Neural cell (in vitro differentiated cells): ENCODE data around the gene C9orf43. TPM values are rescaled to one million over a fixed set of nuclear protein-coding genes. Genes with fewer than 3 reads are reported as not detected.
A peak's percentile ranks its signal among the peaks of the same experiment; 100 is the strongest.

Experiments used
- H2AFZ ChIP-seq: fragments of 200-600, 300-800 bp; sonication (generic), shearing (Covaris generic); 2 replicates; pipeline ENCODE4 v1.6.0; 2014; ENCODE audit warnings: low read depth, mild to moderate bottlenecking, antibody characterized with exemption, low read length, moderate library complexity
- H3F3A ChIP-seq: fragments of 200-600 bp; shearing (Covaris generic); 2 replicates; pipeline ENCODE4 v1.6.1; 2016; ENCODE audit warnings: mild to moderate bottlenecking, moderate library complexity, mixed read lengths, antibody characterized with exemption, low read length; ENCODE audit not compliant: insufficient read depth, poor library complexity, severe bottlenecking
- H3K27ac ChIP-seq: fragments of 200-600, 300-800 bp; sonication (generic), shearing (Covaris generic); 2 replicates; pipeline ENCODE4 v1.5.1; 2014; ENCODE audit warnings: mild to moderate bottlenecking, low read length, moderate library complexity
- H3K27me3 ChIP-seq: fragments of 300-800, 200-600 bp; sonication (generic), shearing (Covaris generic); 2 replicates; pipeline ENCODE4 v1.6.0; 2014; ENCODE audit warnings: mild to moderate bottlenecking, low read depth, low read length, moderate library complexity; ENCODE audit not compliant: insufficient read depth
- H3K36me3 ChIP-seq: fragments of 300-800, 200-600 bp; sonication (generic), shearing (Covaris generic); 2 replicates; pipeline ENCODE4 v1.5.1; 2014; ENCODE audit warnings: mild to moderate bottlenecking, antibody characterized with exemption, low read length, moderate library complexity; ENCODE audit not compliant: insufficient read depth
- H3K4me2 ChIP-seq: fragments of 300-800, 200-600 bp; sonication (generic), shearing (Covaris generic); 2 replicates; pipeline ENCODE4 v1.6.0; 2014; ENCODE audit warnings: mild to moderate bottlenecking, low read length
- H3K4me3 ChIP-seq: fragments of 300-800, 200-600 bp; sonication (generic), shearing (Covaris generic); 2 replicates; pipeline ENCODE4 v1.5.1; 2014; ENCODE audit warnings: mild to moderate bottlenecking, low read length, moderate library complexity
- H3K79me2 ChIP-seq: fragments of 200-600 bp; shearing (Covaris generic); replicated peaks from 2 replicates; pipeline ENCODE4 v1.6.0; 2014; ENCODE audit warnings: mild to moderate bottlenecking, low read length, moderate library complexity; ENCODE audit not compliant: insufficient read depth
- H3K9ac ChIP-seq: fragments of 300-800, 200-600 bp; sonication (generic), shearing (Covaris generic); 2 replicates; pipeline ENCODE4 v1.6.1; 2016; ENCODE audit warnings: mild to moderate bottlenecking, low read length, mixed read lengths
- H3K9me2 ChIP-seq: fragments of 200-600 bp; shearing (Covaris generic); 2 replicates; pipeline ENCODE4 v1.6.1; 2016; ENCODE audit warnings: mild to moderate bottlenecking, low read length, mixed read lengths; ENCODE audit not compliant: insufficient read depth
- H3K9me3 ChIP-seq: fragments of 200-600, 300-800 bp; sonication (generic), shearing (Covaris generic); 2 replicates; pipeline ENCODE4 v1.6.1; 2016; ENCODE audit warnings: mild to moderate bottlenecking, mixed run types, low read length, moderate library complexity, mixed read lengths
- H4K20me1 ChIP-seq: fragments of 200-600 bp; shearing (Covaris generic); 2 replicates; pipeline ENCODE4 v1.6.1; 2016; ENCODE audit warnings: mild to moderate bottlenecking, mixed run types; ENCODE audit not compliant: insufficient read depth
- EP300 ChIP-seq: fragments of 450-650 bp; conservative IDR thresholded peaks from 2 replicates; pipeline ENCODE4 v1.6.1; 2014; ENCODE audit warnings: antibody characterized with exemption, mild to moderate bottlenecking, moderate library complexity; ENCODE audit not compliant: poor library complexity, severe bottlenecking
- EZH2 ChIP-seq: fragments of 200-600, 300-800 bp; shearing (Covaris generic), sonication (generic); IDR thresholded peaks from 2 replicates; pipeline ENCODE4 v1.6.1; 2014; ENCODE audit warnings: antibody characterized with exemption, low read length, borderline replicate concordance, mild to moderate bottlenecking; ENCODE audit not compliant: insufficient read depth, poor library complexity, severe bottlenecking
- MXI1 ChIP-seq: fragments of 450-650 bp; conservative IDR thresholded peaks from 2 replicates; pipeline ENCODE4 v1.6.1; 2014; ENCODE audit warnings: antibody characterized with exemption, mild to moderate bottlenecking; ENCODE audit not compliant: poor library complexity, severe bottlenecking
- POLR2AphosphoS5 ChIP-seq: IDR thresholded peaks from 2 replicates; pipeline ENCODE4 v1.6.1; 2012
- RAD21 ChIP-seq: fragments of 450-650 bp; conservative IDR thresholded peaks from 2 replicates; pipeline ENCODE4 v1.6.1; 2014; ENCODE audit warnings: antibody characterized with exemption, mild to moderate bottlenecking, moderate library complexity
- SMC3 ChIP-seq: fragments of 450-650 bp; conservative IDR thresholded peaks from 2 replicates; pipeline ENCODE4 v1.6.1; 2014; ENCODE audit warnings: antibody characterized with exemption, mild to moderate bottlenecking, moderate library complexity; ENCODE audit not compliant: poor library complexity
- TAF1 ChIP-seq: IDR thresholded peaks from 2 replicates; pipeline ENCODE4 v1.6.1; 2012; ENCODE audit warnings: low read depth
- polyA plus RNA-seq: library from polyadenylated mRNA; depleted of rRNA; stranded (reverse); fragments of >200 nt; gene quantifications from 2 replicates; pipeline ENCODE4 v1.2.3, GENCODE V29; 2014
- TF ChIP-seq, protein P1 (sequence below): IDR thresholded peaks from 2 replicates; pipeline ENCODE4 v1.6.1; 2012; ENCODE audit warnings: borderline replicate concordance
- TF ChIP-seq, protein P2 (sequence below): fragments of 450-650 bp; IDR thresholded peaks from 2 replicates; pipeline ENCODE4 v1.5.1; 2014; ENCODE audit warnings: antibody characterized with exemption, mild to moderate bottlenecking, moderate library complexity; ENCODE audit not compliant: poor library complexity, severe bottlenecking

The C9orf43 gene
- polyA plus RNA-seq, 1 donor from 2014 or later = 0.33 TPM

DNA sequence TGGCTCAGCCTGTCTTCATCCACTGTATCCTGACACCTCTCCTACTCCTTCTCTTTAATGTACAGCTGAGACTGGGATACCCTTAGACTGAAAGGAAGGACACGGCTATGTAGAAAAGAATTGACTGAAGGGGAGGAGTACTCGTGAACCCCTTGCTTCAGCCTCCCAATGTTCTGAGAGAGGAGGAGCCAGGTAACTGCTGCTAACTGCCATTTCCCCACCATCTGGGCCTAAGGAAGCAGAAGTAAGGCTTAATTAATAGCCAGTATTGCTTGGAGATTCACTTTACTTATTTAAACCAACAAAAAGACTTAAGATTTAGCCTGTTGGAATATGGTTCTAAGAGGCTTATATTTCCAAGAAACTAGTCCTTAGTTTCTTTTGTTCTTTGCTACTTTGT is 34.2 kb downstream of the C9orf43 start:
- Histone ChIP-seq H3K9me3 (no peaks in the 10 kb centered on the region), H3K36me3 (no peaks in the 10 kb centered on the region), H3K9me2 (no peaks in the 10 kb centered on the region), H3F3A (no peaks in the 10 kb centered on the region), H3K4me3 (no peak overlapping the region), H2AFZ (no peak overlapping the region), H3K4me2 (no peak overlapping the region), H4K20me1 (no peaks in the 10 kb centered on the region), H3K27ac (no peak overlapping the region), H3K79me2 (no peaks in the 10 kb centered on the region), H3K27me3 (no peaks in the 10 kb centered on the region), H3K9ac (no peak overlapping the region)
- TF ChIP-seq MXI1 (no peak), RAD21 (no peak), POLR2AphosphoS5 (no peak), SMC3 (no peak), EP300 (no peak), EZH2 (no peak), TAF1 (no peak)
- TF ChIP-seq, protein P1, sequence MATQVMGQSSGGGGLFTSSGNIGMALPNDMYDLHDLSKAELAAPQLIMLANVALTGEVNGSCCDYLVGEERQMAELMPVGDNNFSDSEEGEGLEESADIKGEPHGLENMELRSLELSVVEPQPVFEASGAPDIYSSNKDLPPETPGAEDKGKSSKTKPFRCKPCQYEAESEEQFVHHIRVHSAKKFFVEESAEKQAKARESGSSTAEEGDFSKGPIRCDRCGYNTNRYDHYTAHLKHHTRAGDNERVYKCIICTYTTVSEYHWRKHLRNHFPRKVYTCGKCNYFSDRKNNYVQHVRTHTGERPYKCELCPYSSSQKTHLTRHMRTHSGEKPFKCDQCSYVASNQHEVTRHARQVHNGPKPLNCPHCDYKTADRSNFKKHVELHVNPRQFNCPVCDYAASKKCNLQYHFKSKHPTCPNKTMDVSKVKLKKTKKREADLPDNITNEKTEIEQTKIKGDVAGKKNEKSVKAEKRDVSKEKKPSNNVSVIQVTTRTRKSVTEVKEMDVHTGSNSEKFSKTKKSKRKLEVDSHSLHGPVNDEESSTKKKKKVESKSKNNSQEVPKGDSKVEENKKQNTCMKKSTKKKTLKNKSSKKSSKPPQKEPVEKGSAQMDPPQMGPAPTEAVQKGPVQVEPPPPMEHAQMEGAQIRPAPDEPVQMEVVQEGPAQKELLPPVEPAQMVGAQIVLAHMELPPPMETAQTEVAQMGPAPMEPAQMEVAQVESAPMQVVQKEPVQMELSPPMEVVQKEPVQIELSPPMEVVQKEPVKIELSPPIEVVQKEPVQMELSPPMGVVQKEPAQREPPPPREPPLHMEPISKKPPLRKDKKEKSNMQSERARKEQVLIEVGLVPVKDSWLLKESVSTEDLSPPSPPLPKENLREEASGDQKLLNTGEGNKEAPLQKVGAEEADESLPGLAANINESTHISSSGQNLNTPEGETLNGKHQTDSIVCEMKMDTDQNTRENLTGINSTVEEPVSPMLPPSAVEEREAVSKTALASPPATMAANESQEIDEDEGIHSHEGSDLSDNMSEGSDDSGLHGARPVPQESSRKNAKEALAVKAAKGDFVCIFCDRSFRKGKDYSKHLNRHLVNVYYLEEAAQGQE = no peak
- TF ChIP-seq, protein P2, sequence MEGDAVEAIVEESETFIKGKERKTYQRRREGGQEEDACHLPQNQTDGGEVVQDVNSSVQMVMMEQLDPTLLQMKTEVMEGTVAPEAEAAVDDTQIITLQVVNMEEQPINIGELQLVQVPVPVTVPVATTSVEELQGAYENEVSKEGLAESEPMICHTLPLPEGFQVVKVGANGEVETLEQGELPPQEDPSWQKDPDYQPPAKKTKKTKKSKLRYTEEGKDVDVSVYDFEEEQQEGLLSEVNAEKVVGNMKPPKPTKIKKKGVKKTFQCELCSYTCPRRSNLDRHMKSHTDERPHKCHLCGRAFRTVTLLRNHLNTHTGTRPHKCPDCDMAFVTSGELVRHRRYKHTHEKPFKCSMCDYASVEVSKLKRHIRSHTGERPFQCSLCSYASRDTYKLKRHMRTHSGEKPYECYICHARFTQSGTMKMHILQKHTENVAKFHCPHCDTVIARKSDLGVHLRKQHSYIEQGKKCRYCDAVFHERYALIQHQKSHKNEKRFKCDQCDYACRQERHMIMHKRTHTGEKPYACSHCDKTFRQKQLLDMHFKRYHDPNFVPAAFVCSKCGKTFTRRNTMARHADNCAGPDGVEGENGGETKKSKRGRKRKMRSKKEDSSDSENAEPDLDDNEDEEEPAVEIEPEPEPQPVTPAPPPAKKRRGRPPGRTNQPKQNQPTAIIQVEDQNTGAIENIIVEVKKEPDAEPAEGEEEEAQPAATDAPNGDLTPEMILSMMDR = no peak

DNA sequence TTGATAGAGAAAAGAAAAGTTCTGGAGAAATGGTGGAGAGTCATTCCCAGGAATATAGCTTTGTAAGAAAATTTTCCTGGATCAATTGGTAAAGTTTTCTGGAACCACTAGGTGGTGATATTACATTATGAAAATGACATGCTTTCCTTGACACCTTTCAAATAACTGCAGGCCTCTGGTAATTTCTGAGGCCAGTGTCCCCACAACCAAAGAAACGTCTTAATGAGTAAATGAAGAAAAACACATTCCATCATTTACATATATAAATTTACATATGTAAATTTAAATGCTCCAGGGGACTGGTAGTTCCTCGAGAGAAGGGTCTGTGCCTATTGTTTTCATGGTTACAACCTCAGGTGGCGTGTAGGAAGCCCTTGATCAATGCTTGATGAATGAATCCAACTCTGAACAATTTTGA is 35.8 kb downstream of the C9orf43 start:
- H3K9me2 ChIP-seq = no peaks in the 10 kb centered on the region
- no peaks in the 10 kb centered on the region for H3K79me2 ChIP-seq
- H3K27ac ChIP-seq = no peak overlapping the region
- peak; percentile 94 for TF ChIP-seq SMC3
- TF ChIP-seq EP300 = no peak
- TF ChIP-seq RAD21 = peak; percentile 92
- TF ChIP-seq, protein P2 = peak; percentile 85
- no peak for TF ChIP-seq TAF1
- no peaks in the 10 kb centered on the region for H3K9me3 ChIP-seq
- H2AFZ ChIP-seq = no peak overlapping the region
- no peaks in the 10 kb centered on the region for H3F3A ChIP-seq
- H3K9ac ChIP-seq = no peak overlapping the region
- no peak overlapping the region for H3K4me2 ChIP-seq
- no peaks in the 10 kb centered on the region for H3K27me3 ChIP-seq
- no peaks in the 10 kb centered on the region for H3K36me3 ChIP-seq
- no peaks in the 10 kb centered on the region for H4K20me1 ChIP-seq
- no peak overlapping the region for H3K4me3 ChIP-seq
